ENCODE data around the gene XRCC4. TPM values are rescaled to one million over a fixed set of nuclear protein-coding genes. Genes with fewer than 3 reads are reported as not detected.

XRCC4 gene
- total RNA-seq, 1 experiment from 2014 or later: 10.8 TPM

DNA sequence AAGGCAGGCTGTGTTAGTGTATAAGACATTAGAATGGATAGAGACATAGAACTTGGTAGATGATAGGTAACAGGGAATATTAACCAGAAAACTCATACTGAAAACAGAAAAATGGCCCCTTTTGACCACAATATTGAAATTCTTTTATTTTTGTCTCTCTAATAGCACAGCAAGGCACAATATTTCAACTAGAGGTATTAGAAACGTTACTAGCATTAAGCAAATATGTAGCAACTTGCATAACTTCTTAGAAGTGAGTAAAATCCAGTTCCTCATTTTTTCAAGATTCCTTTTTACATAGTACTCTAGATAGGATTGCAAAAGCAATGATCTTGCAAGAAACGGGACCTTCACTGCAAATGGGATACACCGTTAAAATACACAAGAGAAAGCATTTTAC lies 291.5 kb downstream of the XRCC4 start:
- Histone ChIP-seq H4K91ac (ENCODE audit: insufficient read length, low read depth, low read length) (no peak overlapping the region), H2BK15ac (ENCODE audit: low read depth, low read length) (no peak overlapping the region), H3K79me2 (ENCODE audit: insufficient read depth, low read length) (no peaks in the 10 kb centered on the region), H3K4me2 (ENCODE audit: insufficient read depth, insufficient read length, low read length) (no peak overlapping the region), H2BK20ac (ENCODE audit: low read depth, low read length, poor library complexity, severe bottlenecking) (no peak overlapping the region), H2BK12ac (ENCODE audit: insufficient read length, low read depth, low read length) (no peak overlapping the region), H3K9ac (ENCODE audit: extremely low read depth, insufficient read length, low read length) (no peak overlapping the region), H3K14ac (ENCODE audit: insufficient read depth, low read length) (no peak overlapping the region), H3K18ac (ENCODE audit: insufficient read length, low read depth, low read length) (no peak overlapping the region), H4K20me1 (ENCODE audit: control insufficient read depth, insufficient read depth, insufficient read length) (no peaks in the 10 kb centered on the region), H3K79me1 (ENCODE audit: insufficient read depth, low read depth, low read length, poor library complexity, severe bottlenecking) (no peaks in the 10 kb centered on the region), H2BK5ac (ENCODE audit: insufficient read length, low read length) (no peak overlapping the region), H3K27me3 (ENCODE audit: insufficient read depth, low read length) (no peaks in the 10 kb centered on the region), H3K23me2 (ENCODE audit: insufficient read length, low read depth, low read length, poor library complexity, severe bottlenecking) (no peaks in the 10 kb centered on the region), H3K4me1 (ENCODE audit: insufficient read depth, low read length) (no peaks in the 10 kb centered on the region), H4K8ac (replicated peaks; ENCODE audit: insufficient read length, low read depth, low read length) (no peak overlapping the region), H3K4ac (ENCODE audit: low read depth, low read length) (no peak overlapping the region), H3K56ac (ENCODE audit: insufficient read length, low read depth, low read length) (no peak overlapping the region), H3K23ac (ENCODE audit: insufficient read length, low read depth, low read length) (no peak overlapping the region), H2AK5ac (ENCODE audit: insufficient read length, low read length) (no peak overlapping the region), H2AFZ (ENCODE audit: low read length) (no peak overlapping the region), H3T11ph (ENCODE audit: low read length) (no peak overlapping the region), H4K5ac (ENCODE audit: insufficient read length, low read depth, low read length) (no peak overlapping the region), H3K27ac (ENCODE audit: insufficient read length, low read depth, low read length) (no peak overlapping the region), H2BK120ac (ENCODE audit: low read depth, low read length, poor library complexity, severe bottlenecking) (no peak overlapping the region), H3K9me3 (ENCODE audit: control insufficient read depth, low read depth, low read length) (no peaks in the 10 kb centered on the region)
- H3K36me3 Mint-ChIP-seq (ENCODE audit: insufficient read depth in 1 of 3, low read depth in 3 of 3): peaks cover 0 to 8% (median 5%) of the 10 kb centered on the region in 3 experiments; a peak in 4 of 7 replicates
- DNase-seq: no peak
- WGBS (ENCODE audit: extremely low coverage, insufficient read length, low lambda C conversion rate): no CpG with 5 or more reads among the region's 3 CpGs
- H3K27me3 Mint-ChIP-seq (ENCODE audit: low read depth): no peaks in the 10 kb centered on the region
- H3K27ac Mint-ChIP-seq: no peak overlapping the region
- H3K9me3 Mint-ChIP-seq: peaks cover 2 to 6% of the 10 kb centered on the region in 2 experiments; a peak in 3 of 5 replicates
- H3K4me1 Mint-ChIP-seq: peaks cover 19% of the 10 kb centered on the region in 2 experiments
- TF ChIP-seq, protein P1, sequence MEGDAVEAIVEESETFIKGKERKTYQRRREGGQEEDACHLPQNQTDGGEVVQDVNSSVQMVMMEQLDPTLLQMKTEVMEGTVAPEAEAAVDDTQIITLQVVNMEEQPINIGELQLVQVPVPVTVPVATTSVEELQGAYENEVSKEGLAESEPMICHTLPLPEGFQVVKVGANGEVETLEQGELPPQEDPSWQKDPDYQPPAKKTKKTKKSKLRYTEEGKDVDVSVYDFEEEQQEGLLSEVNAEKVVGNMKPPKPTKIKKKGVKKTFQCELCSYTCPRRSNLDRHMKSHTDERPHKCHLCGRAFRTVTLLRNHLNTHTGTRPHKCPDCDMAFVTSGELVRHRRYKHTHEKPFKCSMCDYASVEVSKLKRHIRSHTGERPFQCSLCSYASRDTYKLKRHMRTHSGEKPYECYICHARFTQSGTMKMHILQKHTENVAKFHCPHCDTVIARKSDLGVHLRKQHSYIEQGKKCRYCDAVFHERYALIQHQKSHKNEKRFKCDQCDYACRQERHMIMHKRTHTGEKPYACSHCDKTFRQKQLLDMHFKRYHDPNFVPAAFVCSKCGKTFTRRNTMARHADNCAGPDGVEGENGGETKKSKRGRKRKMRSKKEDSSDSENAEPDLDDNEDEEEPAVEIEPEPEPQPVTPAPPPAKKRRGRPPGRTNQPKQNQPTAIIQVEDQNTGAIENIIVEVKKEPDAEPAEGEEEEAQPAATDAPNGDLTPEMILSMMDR (conservative IDR thresholded peaks at IDR 0.05): no peak
- no peak overlapping the region for H3K4me3 Mint-ChIP-seq
